HG03565 (cell line): ENCODE results near the gene RAB8A.

ENCODE experiments used
- ATAC-seq: cut with Tn5 transposase; IDR thresholded peaks from one replicate; pipeline ENCODE4 v1.9.1; 2021; ENCODE audit warnings: mild to moderate bottlenecking, moderate library complexity; ENCODE audit not compliant: unreplicated experiment

Gene RAB8A

DNA sequence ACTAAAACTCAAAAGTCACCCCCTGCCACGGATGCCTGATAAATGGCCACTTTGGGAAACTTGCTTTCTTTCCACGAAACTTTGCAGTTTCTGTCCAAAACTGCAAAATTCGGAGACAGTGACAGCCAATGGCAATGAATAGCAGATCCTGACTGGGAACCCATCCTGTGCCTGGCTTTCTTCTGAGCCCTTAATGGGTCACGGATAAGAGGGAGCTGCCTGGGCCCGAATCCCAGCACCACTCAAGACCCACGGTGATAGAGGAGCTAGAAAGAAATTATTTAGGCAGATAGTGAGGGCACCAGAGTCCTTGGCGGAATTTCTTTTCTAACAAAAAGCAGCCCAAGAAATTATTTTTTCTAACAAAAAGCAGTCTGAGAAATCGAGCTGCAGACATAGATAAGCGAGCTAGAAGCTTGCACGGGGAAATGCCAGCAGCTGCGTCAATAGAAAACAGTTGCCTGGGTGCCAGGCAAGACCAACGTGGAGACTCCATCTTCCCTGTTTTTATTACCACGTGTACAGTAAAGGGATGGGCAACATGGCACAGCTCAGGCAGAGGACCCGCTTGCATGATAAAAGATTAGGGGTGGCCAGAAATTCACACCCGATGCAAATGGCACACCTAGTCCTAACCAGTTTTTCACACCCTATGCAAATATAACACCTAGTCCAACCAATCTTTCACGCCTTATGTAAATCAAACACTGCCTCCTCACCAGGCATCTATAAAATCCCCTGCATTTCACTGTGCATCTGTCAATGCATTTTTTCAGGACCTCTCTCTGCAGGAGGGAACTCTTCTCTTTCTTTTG lies 24.7 kb downstream of the RAB8A start:
- ATAC-seq, result no peak

DNA sequence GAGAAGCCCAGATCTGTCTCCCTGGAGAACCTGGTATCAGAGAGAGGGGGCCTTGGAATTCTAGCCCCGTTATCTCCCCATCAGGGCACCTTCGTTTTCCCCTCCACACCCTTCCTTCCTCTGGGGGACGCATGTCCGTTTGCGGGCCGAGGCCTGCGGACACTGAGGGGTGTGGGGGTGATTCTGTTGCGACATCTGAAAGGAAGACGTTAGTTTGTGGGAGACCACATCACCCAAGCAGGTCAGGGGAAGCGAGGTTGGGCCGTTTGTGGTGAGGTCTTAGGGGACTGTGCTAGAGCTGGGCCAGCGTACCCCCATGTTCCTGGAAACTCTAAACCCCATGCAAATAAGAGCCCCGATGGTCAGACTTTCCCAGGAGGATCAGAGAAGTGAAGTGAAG lies 28.1 kb downstream of the RAB8A start:
- ATAC-seq, result no peak

DNA sequence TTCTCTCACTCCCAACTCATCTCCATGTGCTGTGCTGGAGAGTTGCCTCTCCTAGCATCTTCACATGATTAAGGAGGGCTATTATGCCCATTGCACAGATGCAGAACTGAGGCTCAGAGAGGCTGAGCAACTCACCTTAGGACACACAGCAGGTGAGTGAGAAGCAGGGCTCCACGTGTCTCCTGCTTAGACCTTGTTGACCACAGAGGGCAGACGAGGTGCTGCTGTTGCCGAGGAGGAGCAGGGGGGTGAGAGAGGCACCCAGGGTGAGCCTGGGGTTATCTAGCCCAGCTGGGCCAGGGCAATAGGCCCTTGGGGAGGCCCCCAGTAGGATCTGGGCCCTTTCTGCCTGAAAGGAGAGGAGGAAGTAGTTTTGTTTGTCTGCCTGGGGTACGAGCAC lies 29.4 kb downstream of the RAB8A start:
- no peak for ATAC-seq

DNA sequence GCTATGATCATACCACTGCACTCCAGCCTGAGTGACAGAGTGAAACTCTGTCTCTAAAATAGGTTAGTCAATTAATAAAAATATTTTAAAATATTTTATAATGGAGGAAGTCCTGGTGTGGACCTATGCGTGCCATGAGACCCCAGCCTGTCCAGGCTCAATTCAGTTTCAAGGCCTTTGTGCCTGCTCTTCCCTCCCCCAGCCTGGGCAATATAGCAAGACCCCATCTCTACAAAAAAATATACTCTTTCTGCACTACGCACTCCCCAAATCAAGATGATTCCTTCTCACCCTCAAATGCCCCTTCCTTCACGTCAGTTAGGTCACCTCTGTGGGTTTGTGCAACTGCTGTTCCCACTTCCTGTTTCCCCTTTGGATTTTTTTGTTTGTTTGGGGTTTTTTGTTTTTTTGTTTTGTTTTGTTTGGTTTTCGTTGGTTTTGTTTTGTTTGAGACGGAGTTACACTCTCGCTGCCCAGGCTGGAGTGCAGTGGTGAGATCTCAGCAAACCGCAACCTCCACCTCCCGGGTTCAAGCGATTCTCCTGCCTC lies 30.4 kb downstream of the RAB8A start:
- no peak for ATAC-seq

DNA sequence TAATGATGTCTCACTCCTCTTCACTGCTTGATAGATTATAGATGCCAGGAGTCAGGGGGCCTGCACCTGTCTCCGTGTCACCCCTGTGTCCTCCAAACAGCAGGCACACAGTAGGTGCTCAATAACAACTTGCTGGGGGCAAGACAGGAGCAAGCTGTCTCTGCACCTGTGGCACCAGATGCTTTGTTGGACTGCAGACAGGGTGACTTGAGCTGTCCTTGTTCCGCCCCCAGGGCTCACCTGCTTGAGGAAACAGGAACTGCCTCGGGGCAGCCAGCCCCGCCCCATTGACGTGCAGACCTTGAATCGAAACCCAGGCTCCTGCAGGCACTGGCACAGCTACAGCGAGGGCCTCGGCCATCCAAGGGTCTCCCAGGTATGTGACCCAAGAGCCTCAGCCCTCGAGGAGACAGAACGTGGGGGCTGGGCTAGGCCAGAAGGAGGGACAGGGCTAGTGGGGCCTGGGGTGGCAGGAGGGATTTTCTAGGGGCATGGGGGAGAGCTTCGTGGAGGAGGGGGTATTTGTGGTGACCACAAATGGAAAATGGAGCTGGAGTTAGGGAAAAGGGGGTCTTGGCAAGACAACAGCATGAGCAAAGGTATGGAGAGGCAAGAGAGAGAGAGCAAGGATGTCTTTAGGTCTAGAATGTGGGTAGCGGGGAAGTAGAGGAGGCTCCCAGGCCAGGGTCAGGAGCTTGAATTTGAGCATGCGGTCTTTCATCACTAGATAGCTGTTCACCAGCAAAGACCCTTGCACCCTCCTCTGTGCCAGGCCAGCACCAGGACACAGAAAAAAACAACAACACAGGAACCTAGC lies 31.9 kb downstream of the RAB8A start, which contains the start of gene HSH2D:
HSH2D (plus strand) TSS at position 287 of the 817 bp plus-strand sequence. CDS start 5,066 bp downstream, outside the sequence.
- ATAC-seq, result peak; percentile 57

DNA sequence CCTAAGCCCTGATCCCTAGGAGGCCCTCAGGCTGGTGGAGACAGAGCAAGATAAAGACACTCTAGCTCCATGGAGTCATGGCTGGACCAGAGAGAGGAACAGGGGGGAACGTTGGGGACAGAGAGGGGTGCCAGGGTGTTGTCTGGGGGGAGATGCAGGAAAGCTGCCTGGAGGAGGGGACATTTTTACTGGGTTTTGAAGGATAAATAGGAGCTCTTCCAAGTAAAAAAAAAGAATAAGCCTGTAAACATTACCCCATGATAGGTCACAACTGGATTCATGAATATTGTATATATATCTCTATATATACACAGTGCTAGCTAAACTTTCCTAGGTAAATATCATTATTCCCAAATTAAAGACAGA lies 32.5 kb downstream of the RAB8A start:
- ATAC-seq, result no peak

DNA sequence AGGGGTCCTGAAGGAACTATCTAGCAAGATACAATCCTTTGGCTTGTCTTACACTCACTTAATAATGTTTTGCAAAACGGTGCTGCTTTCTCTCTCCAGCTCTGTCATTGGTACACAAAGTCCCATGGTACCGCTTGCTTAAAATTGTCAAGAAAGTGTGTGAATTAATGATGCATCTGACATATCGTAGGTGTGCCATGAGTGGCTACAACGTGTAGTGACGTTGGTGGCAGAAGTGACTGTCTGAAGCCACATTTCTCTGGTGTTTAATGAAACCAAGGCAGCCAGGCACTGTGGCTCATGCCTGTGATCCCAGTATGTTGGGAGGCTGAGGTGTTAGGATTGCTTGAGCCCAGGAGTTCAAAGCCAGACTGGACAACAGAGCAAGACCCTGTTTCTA lies 34.4 kb downstream of the RAB8A start:
- ATAC-seq, result no peak

DNA sequence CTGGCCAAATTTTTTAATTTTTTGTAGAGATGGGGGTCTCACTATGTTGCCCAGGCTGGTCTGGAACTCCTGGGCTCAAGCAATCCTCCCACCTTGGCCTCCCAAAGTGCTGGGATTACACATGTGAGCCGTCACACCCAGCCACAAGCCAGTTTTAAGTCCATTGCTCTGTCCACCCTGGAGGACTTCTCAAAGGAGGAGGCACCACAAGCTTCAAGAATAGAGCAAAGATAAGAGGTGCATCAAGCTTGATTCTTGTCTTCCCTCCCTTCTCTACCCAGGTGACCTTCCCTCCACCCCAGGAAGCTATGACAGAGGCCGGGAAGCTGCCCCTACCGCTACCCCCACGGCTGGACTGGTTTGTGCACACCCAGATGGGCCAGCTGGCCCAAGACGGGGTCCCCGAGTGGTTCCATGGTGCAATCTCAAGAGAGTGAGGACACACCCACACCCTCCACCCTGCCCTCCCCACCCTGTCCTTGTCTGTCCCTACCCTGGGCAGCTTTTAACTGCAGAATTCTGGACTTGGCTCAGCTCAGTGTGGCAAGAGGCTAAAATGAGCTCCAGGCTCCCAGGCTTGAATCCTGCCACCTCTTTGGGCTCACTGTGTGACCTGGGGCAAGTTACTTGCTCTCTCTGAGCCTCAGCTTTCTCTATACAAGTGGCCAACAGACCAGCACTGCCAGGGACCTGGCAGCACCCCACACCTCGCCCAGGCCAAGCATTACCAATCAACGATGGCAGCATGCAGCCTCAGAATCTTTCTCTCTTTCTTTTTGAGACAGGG lies 36.9 kb downstream of the RAB8A start:
- no peak for ATAC-seq

DNA sequence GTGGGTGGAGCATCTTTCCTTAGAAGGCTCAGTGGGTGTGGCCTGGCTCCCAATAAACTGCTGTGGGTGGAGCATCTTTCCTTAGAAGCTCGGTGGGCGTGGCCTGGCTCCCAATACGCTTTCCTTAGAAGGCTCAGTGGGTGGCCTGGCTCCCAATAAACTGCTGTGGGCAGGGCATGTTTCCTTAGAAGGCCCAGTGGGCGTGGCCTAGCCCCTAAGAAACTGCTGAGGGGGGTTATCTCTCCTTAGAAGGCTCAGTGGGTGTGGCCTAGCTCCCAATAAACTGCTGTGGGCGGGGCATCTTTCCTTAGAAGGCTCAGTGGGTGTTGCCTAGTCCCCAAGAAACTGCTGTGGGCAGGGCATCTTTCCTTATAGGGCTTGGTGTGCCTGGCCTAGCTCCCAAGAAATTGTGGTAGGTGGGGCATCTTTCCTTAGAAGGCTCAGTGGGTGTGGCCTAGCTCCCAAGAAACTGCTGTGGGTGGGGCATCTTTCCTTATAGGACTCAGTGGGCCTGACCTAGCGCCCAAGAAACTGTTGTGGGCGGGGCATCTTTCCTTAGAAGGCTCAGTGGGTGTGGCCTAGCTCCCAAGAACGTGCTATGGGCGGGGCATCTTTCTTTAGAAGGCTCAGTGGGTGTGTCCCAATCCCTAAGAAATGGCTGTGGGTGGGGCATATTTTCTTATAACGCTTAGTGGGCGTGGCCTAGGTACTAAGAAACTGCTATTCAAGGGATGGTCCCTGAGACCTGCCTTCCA lies 42.1 kb downstream of the RAB8A start:
- ATAC-seq, result no peak

DNA sequence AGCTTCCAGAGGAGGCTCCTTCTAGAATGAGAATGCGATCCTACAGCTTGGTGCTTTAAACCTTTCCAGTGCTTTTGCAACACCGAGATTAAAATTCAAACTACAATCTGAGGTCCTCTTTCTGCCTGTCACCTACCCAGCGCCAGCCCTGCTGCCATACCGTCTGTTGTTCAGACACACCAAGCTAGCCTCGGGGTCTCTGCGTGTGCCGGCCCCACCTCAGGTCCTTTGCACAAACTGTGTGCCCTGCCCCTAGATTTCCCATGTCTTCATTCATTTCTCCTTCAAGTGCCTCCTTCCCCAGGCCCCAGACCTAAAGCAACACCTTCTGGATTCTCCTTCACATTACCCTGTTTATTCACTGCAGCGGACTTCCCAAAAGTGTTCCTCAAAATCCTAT lies 42.9 kb downstream of the RAB8A start:
- ATAC-seq, result no peak

DNA sequence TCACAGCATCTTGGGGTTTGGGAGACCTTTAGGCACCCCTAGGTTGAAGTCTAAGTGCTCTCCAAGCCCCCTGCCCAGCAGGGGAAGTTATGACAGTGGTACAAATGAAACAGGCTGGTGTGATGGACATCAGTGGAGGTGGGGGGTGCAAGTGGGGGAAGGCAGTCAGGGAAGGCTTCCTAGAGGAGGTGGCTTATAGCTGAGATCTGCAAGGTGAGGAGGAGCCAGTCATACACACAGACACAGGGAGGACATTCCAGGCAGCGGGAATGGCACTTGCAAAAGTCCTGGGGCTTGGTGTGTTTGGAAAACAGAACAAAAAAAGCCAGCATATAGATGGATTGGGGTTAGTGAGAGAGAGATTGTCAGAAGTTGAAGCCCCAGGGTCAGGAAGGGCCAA lies 43.4 kb downstream of the RAB8A start:
- ATAC-seq, result no peak

DNA sequence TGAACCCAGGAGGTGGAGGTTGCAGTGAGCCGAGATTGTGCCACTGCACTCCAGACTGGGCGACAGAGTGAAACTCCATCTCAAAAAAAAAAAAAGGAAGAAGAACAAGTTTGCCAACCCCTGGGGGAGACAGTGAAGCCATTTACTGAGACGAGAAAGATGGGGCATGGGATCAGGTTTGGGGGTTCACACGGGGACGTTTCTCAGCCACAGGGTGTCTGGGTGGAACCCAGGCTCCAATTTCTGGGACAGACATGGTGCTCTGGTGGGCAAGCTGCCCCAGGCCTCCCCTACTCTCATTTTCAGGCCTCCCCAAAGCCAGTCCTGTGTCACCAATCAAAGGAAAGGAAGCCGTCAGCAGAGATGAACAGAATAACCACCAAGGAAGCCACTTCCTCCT lies 45.2 kb downstream of the RAB8A start:
- no peak for ATAC-seq

DNA sequence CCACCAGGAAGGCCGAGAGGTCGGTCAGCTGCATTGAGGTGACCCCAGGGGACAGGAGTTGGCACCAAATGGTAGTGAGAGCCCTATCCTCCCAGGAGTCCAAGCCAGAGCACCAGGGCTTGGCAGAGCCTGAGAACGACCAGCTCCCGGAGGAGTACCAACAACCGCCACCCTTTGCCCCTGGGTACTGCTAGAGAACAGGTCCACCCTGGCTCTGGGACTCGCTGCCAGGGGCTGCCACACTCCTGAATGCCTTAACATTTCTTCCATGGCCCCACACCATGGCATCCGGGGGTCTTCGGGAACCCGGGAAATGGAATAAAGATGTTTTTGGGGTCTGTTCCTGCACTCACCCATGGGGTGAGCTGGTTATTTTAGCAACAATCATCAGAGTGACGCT lies 45.9 kb downstream of the RAB8A start:
- ATAC-seq, result no peak

DNA sequence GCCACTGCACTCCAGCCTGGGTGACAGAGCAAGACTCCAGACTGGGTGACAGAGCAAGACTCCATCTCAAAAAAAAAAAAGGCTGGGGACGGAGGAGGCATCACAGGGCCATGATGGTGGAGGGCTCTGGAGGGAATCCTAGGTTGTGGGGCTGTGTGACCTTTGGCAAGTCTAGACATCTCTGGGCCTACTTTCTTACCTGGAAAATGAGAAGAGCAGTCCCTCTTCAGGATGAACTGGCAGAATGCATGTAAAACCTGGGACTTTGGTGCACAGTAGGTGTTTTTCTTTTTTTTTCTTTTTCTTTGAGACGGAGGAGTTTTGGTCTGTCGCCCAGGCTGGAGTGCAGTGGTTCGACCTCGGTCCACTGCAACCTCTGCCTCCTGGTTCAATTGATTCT lies 48.0 kb downstream of the RAB8A start:
- ATAC-seq, result no peak

DNA sequence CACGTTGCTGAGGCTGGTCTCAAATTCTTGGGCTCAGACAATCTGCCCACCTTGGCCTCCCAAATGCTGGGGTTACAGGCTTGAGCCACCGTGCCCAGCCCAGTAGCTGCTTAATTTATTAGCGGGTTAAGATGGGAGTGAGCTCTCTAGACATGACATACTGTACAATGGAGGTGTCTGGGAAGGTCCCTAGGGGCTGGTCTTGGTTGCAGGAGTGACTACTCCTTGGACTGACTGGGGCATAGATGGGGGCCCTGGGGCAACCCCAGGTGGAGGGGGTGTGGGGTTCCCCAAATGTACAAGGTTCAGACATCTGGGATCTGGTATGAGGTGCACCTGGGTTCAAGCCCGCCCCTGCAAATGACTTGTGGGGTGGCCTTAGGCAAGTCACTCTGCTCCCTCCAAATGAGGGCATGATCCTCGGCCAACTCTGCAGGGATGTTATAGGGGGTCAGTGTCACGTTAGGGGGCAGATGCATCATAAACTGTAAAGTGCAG lies 48.8 kb downstream of the RAB8A start:
- no peak for ATAC-seq

DNA sequence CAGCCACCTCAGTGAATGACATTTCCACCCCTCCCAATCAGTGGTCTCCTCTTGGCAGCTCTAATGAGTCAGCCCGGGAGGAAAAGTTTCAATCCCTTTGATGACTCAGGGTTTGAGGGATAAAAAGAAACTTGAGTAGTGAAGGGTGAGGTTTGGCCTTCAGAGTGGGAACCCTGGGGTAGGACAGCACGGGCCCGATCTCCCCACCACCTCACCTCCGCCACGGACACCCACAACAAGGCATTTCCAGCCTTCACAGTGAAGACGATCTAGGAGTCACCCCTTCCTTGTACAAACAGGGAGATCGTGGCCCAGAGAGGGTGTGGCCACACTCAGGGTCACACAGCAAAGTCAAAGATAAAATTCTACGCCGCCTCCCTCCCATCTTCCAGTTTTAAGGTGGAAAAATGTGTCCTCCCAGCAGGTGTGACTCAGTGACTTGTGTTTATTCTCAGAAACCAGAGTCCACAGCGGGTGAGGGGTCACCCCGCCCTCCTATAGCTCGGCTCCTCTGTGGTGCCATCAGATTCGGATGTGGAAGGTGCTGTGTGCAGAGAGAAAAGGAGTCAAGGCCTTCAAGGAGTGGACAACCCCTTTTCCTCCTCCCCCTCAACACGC lies 49.4 kb downstream of the RAB8A start:
- ATAC-seq, result no peak

DNA sequence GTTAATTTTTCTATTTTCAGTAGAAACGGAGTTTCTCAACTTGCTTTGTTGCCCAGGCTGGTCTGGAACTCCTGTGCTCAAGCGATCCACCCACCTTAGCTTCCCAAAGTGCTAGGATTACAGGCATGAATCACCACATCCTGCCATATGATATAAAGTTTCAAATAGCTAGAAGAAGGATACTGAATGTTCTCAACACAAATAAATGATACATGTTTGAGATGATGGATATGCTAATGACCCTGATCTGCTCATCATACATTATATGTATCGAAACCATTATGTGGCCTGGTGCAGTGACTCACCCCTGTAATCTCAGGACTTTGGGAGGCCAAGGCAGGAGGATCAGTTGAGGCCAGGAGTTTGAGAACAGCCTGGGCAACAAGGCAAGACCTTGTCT lies 50.2 kb downstream of the RAB8A start:
- ATAC-seq, result no peak

DNA sequence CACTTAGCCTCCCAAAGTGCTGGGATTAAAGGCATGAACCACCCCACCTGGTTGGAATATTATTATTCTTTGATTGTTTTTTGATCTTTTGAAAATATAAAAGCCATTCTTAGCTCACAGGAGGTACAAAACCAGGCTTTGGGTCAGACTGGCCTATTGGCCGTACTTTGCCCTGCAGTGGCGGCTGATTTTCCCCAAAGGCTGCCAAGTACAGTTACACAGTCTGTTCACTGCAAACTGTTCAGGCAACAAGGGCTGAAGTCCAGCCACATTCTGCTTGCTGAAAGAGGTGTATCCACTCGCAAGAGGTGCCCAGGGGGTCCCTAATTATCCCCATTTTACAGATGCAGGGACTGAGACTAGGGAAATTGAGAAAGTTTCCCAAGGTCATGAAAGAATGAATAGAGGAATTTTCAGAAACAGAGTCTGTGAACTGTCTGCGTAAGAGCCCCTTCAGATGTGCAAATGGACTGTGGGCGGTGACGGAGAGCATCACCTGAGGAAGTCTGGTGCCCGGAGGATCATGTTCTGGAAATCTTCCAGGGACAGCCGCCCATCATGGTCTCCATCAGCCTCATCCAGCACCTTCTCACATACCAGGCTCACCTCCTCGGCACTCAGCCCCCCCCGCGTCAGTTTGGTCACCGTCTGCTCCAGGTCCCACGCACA lies 52.7 kb downstream of the RAB8A start:
- ATAC-seq, result no peak

DNA sequence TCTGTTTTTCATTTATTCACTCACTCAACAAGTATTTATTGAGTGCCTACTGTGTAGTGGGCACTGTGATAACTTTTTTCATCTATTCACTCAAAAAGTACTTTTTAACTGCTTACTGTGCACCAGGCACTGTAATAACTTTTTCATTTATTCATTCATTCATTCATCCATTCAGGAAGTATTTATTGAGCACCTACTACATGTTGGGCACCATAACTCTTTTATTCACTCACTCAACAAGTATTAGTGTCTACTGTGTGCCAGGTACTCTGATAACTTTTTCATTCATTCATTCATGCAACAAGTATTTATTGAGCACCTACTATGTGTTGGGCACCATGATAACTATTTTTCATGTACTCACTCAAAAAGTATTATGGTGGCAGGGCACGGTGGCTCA lies 54.7 kb downstream of the RAB8A start:
- no peak for ATAC-seq
